ENCODE measurements around the gene OR9A4. TPM values are rescaled to one million over a fixed set of nuclear protein-coding genes. Genes with fewer than 3 reads are reported as not detected.
"Not testable (repeated sequence)": the region's sequence is repeated elsewhere in the genome, so short reads cannot be mapped to it uniquely, and the experiment has no call there.

The OR9A4 gene, protein sequence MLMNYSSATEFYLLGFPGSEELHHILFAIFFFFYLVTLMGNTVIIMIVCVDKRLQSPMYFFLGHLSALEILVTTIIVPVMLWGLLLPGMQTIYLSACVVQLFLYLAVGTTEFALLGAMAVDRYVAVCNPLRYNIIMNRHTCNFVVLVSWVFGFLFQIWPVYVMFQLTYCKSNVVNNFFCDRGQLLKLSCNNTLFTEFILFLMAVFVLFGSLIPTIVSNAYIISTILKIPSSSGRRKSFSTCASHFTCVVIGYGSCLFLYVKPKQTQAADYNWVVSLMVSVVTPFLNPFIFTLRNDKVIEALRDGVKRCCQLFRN
- not detected for total RNA-seq

GRCh38 chr7:141916099-141916498 is at the start of gene OR9A4:
Gene OR9A4 (plus strand): TSS chr7:141916399. CDS start chr7:141918876, 2,477 bp downstream.
- Mint-ChIP-seq H3K4me3 (no peak within 1 kb of the TSS), H3K4me1 (ENCODE audit: low read depth) (no peaks in the 10 kb centered on the region), H3K9me3 (no peaks in the 10 kb centered on the region), H3K27me3 (ENCODE audit: low read depth) (no peaks in the 10 kb centered on the region), H3K27ac (no peak within 1 kb of the TSS), H3K36me3 (ENCODE audit: low read depth) (no peaks in the 10 kb centered on the region)
- intact Hi-C loops (cut with micrococcal nuclease) = no loop called here
- no peak for DNase-seq
- CTCF ChIA-PET = no interaction called here

- no peaks in the 10 kb centered on the region for H3K27me3 Mint-ChIP-seq (ENCODE audit: low read depth)
- no peaks in the 10 kb centered on the region for H3K36me3 Mint-ChIP-seq (ENCODE audit: low read depth)
- no peak overlapping the region for H3K4me3 Mint-ChIP-seq
- H3K4me1 Mint-ChIP-seq (ENCODE audit: low read depth) = no peaks in the 10 kb centered on the region
- peaks cover 16% of the 10 kb centered on the region for H3K9me3 Mint-ChIP-seq
- CTCF ChIA-PET = interaction anchor here (0.6 kb wide), 1 partner anchor 319 kb away, joined by 5 read pairs; no protein-coding TSS in a partner anchor
- intact Hi-C loops (cut with micrococcal nuclease) = no loop called here
- no peak overlapping the region for H3K27ac Mint-ChIP-seq
- DNase-seq = no peak
Observed at GRCh38 chr7:141866974-141867373, 49.2 kb upstream of the OR9A4 start.

- DNase-seq = no peak
- no peak overlapping the region for H3K27ac Mint-ChIP-seq
Observed at GRCh38 chr7:141872931-141873330, 43.3 kb upstream of the OR9A4 start.

DNA sequence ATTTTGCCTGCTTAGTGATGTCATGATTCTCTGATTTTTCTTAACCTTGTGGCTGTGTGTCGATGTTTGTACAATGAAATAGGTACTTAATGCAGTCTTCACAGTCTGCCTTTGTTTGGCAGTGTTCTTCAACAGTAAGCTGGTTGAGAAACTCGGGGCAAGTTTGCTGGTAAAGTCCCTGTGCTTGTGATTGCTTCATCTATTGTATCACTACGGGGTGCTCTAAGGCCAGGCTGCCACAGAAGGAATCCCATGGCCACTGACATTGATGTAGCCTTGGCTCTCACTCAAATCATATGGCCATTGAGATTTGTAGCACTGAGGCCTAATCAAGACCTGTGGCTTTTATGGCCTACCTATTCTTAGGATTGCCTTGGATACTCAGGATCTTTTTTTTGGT is 41.4 kb upstream of the OR9A4 start:
- H3K9me3 Mint-ChIP-seq = peaks cover 12% of the 10 kb centered on the region
- no peaks in the 10 kb centered on the region for H3K4me1 Mint-ChIP-seq (ENCODE audit: low read depth)
- CTCF ChIA-PET = no interaction called here
- peaks cover 2% of the 10 kb centered on the region for H3K27me3 Mint-ChIP-seq (ENCODE audit: low read depth)
- H3K36me3 Mint-ChIP-seq (ENCODE audit: low read depth) = no peaks in the 10 kb centered on the region
- intact Hi-C loops (cut with micrococcal nuclease) = no loop called here
- no peak overlapping the region for H3K27ac Mint-ChIP-seq
- no peak overlapping the region for H3K4me3 Mint-ChIP-seq
- DNase-seq = no peak

More at GRCh38 chr7:141872931-141873330, 43.3 kb upstream of the OR9A4 start:
- H3K9me3 Mint-ChIP-seq = peaks cover 13% of the 10 kb centered on the region
- intact Hi-C loops (cut with micrococcal nuclease) = no loop called here
- H3K4me1 Mint-ChIP-seq (ENCODE audit: low read depth) = no peaks in the 10 kb centered on the region
- H3K36me3 Mint-ChIP-seq (ENCODE audit: low read depth) = no peaks in the 10 kb centered on the region
- CTCF ChIA-PET = no interaction called here
- H3K27me3 Mint-ChIP-seq (ENCODE audit: low read depth) = peaks cover 2% of the 10 kb centered on the region
- H3K4me3 Mint-ChIP-seq = no peak overlapping the region

- H3K27ac Mint-ChIP-seq = no peak overlapping the region
- H3K4me1 Mint-ChIP-seq (ENCODE audit: low read depth) = no peaks in the 10 kb centered on the region
- DNase-seq = no peak
- H3K27me3 Mint-ChIP-seq (ENCODE audit: low read depth) = peaks cover 2% of the 10 kb centered on the region
- H3K9me3 Mint-ChIP-seq = peaks cover 6% of the 10 kb centered on the region
- CTCF ChIA-PET = no interaction called here
- intact Hi-C loops (cut with micrococcal nuclease) = no loop called here
- H3K4me3 Mint-ChIP-seq = no peak overlapping the region
- no peaks in the 10 kb centered on the region for H3K36me3 Mint-ChIP-seq (ENCODE audit: low read depth)
Observed at GRCh38 chr7:141875453-141875852, 40.7 kb upstream of the OR9A4 start.

GRCh38 chr7:141876371-141876770 is 39.8 kb upstream of the OR9A4 start:
- H3K4me3 Mint-ChIP-seq = no peak overlapping the region
- no peaks in the 10 kb centered on the region for H3K4me1 Mint-ChIP-seq (ENCODE audit: low read depth)
- DNase-seq = no peak
- H3K9me3 Mint-ChIP-seq = peaks cover 4% of the 10 kb centered on the region
- peaks cover 3% of the 10 kb centered on the region for H3K27me3 Mint-ChIP-seq (ENCODE audit: low read depth)
- no peak overlapping the region for H3K27ac Mint-ChIP-seq
- no peaks in the 10 kb centered on the region for H3K36me3 Mint-ChIP-seq (ENCODE audit: low read depth)
- intact Hi-C loops (cut with micrococcal nuclease) = no loop called here
- CTCF ChIA-PET = no interaction called here

DNA sequence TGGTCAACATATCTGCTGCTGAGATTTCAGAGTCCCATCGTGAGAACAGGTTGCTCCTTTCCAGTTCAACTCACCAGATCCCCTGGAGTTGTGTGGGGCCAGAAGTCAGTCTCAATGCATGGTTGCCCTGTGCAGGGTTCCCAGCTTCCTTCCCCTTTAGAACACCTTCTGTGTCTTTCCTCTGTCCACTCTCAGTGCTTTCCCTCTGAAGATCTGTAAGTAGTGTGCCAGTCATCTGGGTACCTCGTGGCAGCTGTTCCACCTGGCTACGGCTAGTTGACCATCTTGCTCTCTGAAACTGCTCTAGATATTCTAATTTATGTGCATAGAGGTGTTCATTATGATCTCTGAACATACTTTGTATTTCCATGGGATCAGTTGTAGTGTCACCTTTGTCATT is 38.8 kb upstream of the OR9A4 start:
- CTCF ChIA-PET = no interaction called here
- no peak for DNase-seq
- no peak overlapping the region for H3K27ac Mint-ChIP-seq
- H3K4me3 Mint-ChIP-seq = no peak overlapping the region
- no peaks in the 10 kb centered on the region for H3K9me3 Mint-ChIP-seq
- intact Hi-C loops (cut with micrococcal nuclease) = no loop called here
- H3K36me3 Mint-ChIP-seq (ENCODE audit: low read depth) = no peaks in the 10 kb centered on the region
- H3K27me3 Mint-ChIP-seq (ENCODE audit: low read depth) = peaks cover 6% of the 10 kb centered on the region
- H3K4me1 Mint-ChIP-seq (ENCODE audit: low read depth) = no peaks in the 10 kb centered on the region

DNA sequence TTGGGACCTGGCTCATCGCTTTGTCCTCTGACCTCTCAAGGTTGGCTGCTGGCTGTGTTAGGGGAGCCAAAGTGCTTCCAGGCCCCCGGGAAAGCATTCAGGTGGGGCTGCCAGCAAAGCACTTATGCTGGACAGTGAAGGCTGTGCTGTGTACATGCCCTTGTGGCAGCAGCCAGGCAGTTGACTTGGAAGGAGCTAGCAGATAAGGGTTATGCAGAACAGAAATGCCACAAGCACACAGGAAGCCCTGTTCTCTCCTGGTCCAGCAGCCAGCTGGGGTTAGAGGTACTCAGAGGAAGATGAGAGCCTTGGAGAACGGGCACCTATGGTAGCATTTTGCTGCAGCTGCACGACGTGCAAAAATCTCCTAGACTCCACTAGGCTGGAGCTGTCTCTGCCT is 35.2 kb upstream of the OR9A4 start:
- no peak for DNase-seq
- Mint-ChIP-seq H3K36me3 (ENCODE audit: low read depth) (no peaks in the 10 kb centered on the region), H3K27me3 (ENCODE audit: low read depth) (peaks cover 7% of the 10 kb centered on the region)

GRCh38 chr7:141884539-141885225 is 31.5 kb upstream of the OR9A4 start:
- DNase-seq = no peak
- Mint-ChIP-seq H3K4me1 (ENCODE audit: low read depth) (no peaks in the 10 kb centered on the region), H3K4me3 (no peak overlapping the region), H3K27me3 (ENCODE audit: low read depth) (peaks cover 9% of the 10 kb centered on the region), H3K9me3 (peaks cover 2% of the 10 kb centered on the region), H3K36me3 (ENCODE audit: low read depth) (no peaks in the 10 kb centered on the region), H3K27ac (no peak overlapping the region)
- CTCF ChIA-PET = no interaction called here
- intact Hi-C loops (cut with micrococcal nuclease) = no loop called here

More for the DNA sequence above, 35.2 kb upstream of the OR9A4 start:
- CTCF ChIA-PET = no interaction called here
- Mint-ChIP-seq H3K4me1 (ENCODE audit: low read depth) (no peaks in the 10 kb centered on the region), H3K4me3 (no peak overlapping the region), H3K9me3 (peaks cover 2% of the 10 kb centered on the region), H3K27ac (no peak overlapping the region)
- intact Hi-C loops (cut with micrococcal nuclease) = no loop called here

DNA sequence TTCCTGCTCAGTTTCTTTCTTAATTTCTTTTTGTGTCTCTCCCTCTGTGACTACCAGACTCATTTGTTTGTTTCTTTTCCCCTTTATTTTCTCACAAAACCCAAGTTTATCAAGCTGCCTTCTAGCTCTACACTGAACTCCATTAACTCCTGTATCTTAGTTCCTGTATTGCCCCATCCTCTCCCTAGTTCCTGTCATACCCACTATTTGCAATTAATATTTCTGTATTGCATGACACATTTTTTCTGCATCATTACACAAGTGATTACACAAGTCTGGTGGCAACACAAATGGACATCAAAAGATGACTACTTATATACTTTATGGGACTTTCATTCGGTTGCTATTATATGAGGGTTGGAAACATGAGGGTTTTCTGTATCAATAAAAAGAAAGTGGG is 26.9 kb upstream of the OR9A4 start:
- Mint-ChIP-seq H3K4me3 (no peak overlapping the region), H3K4me1 (ENCODE audit: low read depth) (no peaks in the 10 kb centered on the region), H3K27me3 (ENCODE audit: low read depth) (peaks cover 8% of the 10 kb centered on the region), H3K9me3 (no peaks in the 10 kb centered on the region), H3K27ac (no peak overlapping the region), H3K36me3 (ENCODE audit: low read depth) (no peaks in the 10 kb centered on the region)
- CTCF ChIA-PET = no interaction called here
- no peak for DNase-seq
- intact Hi-C loops (cut with micrococcal nuclease) = no loop called here

- H3K36me3 Mint-ChIP-seq (ENCODE audit: low read depth) = no peaks in the 10 kb centered on the region
- H3K9me3 Mint-ChIP-seq = no peaks in the 10 kb centered on the region
- intact Hi-C loops (cut with micrococcal nuclease) = no loop called here
- H3K4me3 Mint-ChIP-seq = no peak overlapping the region
- H3K4me1 Mint-ChIP-seq (ENCODE audit: low read depth) = no peaks in the 10 kb centered on the region
- H3K27ac Mint-ChIP-seq = no peak overlapping the region
- CTCF ChIA-PET = no interaction called here
- no peak for DNase-seq
- H3K27me3 Mint-ChIP-seq (ENCODE audit: low read depth) = peaks cover 4% of the 10 kb centered on the region
Observed at GRCh38 chr7:141891336-141891735, 24.9 kb upstream of the OR9A4 start.

DNA sequence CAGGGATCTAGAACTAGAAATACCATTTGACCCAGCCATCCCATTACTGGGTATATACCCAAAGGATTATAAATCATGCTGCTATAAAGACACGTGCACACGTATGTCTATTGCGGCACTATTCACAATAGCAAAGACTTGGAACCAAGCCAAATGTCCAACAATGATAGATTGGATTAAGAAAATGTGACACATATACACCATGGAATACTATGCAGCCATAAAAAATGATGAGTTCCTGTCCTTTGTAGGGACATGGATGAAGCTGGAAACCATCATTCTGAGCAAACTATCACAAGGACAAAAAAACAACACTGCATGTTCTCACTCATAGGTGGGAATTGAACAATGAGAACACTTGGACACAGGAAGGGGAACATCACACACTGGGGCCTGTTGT is 16.8 kb upstream of the OR9A4 start:
- H3K4me3 Mint-ChIP-seq; H3K36me3 Mint-ChIP-seq (ENCODE audit: low read depth); DNase-seq; CTCF ChIA-PET; H3K27ac Mint-ChIP-seq; H3K4me1 Mint-ChIP-seq (ENCODE audit: low read depth); H3K27me3 Mint-ChIP-seq (ENCODE audit: low read depth); intact Hi-C loops (cut with micrococcal nuclease); H3K9me3 Mint-ChIP-seq: not testable (repeated sequence)

DNA sequence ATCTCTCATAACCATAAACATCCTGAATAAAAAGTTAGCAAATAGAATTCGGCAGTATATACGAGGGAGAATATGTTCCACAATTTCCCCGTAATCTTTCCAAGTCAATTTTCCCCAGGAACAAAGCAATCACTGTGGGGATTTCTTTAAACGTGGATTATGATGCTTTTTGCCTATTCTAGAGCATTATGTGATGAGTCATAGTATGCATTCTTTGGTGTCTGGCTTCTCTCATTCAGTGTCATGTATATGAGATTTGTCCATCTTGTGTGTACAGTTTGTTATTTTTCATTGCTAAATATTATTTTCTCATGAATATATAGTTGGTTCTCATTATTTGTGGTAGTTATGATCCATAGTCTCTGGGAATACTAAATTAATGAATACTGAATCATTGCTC is 9.9 kb upstream of the OR9A4 start:
- intact Hi-C loops (cut with micrococcal nuclease) = no loop called here
- Mint-ChIP-seq H3K4me1 (ENCODE audit: low read depth) (no peaks in the 10 kb centered on the region), H3K27me3 (ENCODE audit: low read depth) (peaks cover 6% of the 10 kb centered on the region), H3K36me3 (ENCODE audit: low read depth) (no peaks in the 10 kb centered on the region), H3K9me3 (no peaks in the 10 kb centered on the region), H3K27ac (no peak overlapping the region), H3K4me3 (no peak overlapping the region)
- CTCF ChIA-PET = no interaction called here
- DNase-seq = no peak

Measured in activated naive CD4-positive, alpha-beta T cell treated with anti-CD3 and anti-CD28 coated beads for 36 hours (primary cell).